Measurements from ENCODE around the gene ETAA1. TPM values are rescaled to one million over a fixed set of nuclear protein-coding genes. Genes with fewer than 3 reads are reported as not detected.
A peak's percentile ranks its signal among the peaks of the same experiment; 100 is the strongest.

The ETAA1 gene
- total RNA-seq (2014; rRNA removed; shearing (Covaris generic)), result 16.0 and 18.6 TPM in 2 replicates
- polyA plus RNA-seq (2016; fragmentation: Nextera tagmentation; extraction: Ambion mirVana), result 8.6 and 9.2 TPM in 2 replicates

- H3K27me3 ChIP-seq (replicated peaks; ENCODE audit: insufficient read depth), result no peaks in the 10 kb centered on the region
- no peaks in the 10 kb centered on the region for H3K9me3 ChIP-seq (ENCODE audit: low read depth)
- peak within 1 kb of the TSS; percentile 94 for H3K4me3 ChIP-seq
- peak; percentile 98 for DNase-seq
- peak within 1 kb of the TSS; percentile 94 for H3K9ac ChIP-seq
- H3K27ac ChIP-seq, result peak within 1 kb of the TSS; percentile 85
- H3K4me1 ChIP-seq (ENCODE audit: insufficient read depth), result peaks cover 62% of the 10 kb centered on the region
- H3F3A ChIP-seq (ENCODE audit: insufficient read depth), result peaks cover 14% of the 10 kb centered on the region
- peaks cover 45% of the 10 kb centered on the region for H3K79me2 ChIP-seq (ENCODE audit: insufficient read depth)
- H2AFZ ChIP-seq, result peak within 1 kb of the TSS; percentile 81
- peak within 1 kb of the TSS; percentile 81 for H3K4me2 ChIP-seq (ENCODE audit: unreplicated experiment)
- WGBS, 2 experiments (ENCODE audit: low coverage in 1 of 2, low lambda C conversion rate in 2 of 2, missing lambda C conversion rate in 2 of 2), result 1 to 2% methylated on average over 61 of the region's 61 CpGs
- H3K9me2 ChIP-seq (ENCODE audit: insufficient read depth), result no peaks in the 10 kb centered on the region
- TF ChIP-seq EZH2phosphoT487 (IDR thresholded peaks at IDR 0.05; ENCODE audit: insufficient read depth, low read depth) (no peak), EZH2 (IDR thresholded peaks at IDR 0.05; ENCODE audit: insufficient read depth, poor library complexity, severe bottlenecking) (no peak)
- H3K36me3 ChIP-seq (ENCODE audit: low read depth), result peaks cover 6% of the 10 kb centered on the region
- in situ Hi-C loops (cut with MboI), result no loop called here
- H4K20me1 ChIP-seq (ENCODE audit: insufficient read depth), result no peaks in the 10 kb centered on the region
Measured at GRCh38 chr2:67397143-67397986, at the start of gene ETAA1. TSS of gene ETAA1 (plus strand) at chr2:67397333. CDS start at chr2:67397449, 116 bp downstream.

- Histone ChIP-seq H3K4me2 (ENCODE audit: unreplicated experiment) (no peak overlapping the region), H2AFZ (no peak overlapping the region), H3K79me2 (ENCODE audit: insufficient read depth) (no peaks in the 10 kb centered on the region), H3F3A (ENCODE audit: insufficient read depth) (no peaks in the 10 kb centered on the region), H3K9ac (no peak overlapping the region), H3K27me3 (replicated peaks; ENCODE audit: insufficient read depth) (no peaks in the 10 kb centered on the region), H3K36me3 (ENCODE audit: low read depth) (no peaks in the 10 kb centered on the region), H4K20me1 (ENCODE audit: insufficient read depth) (no peaks in the 10 kb centered on the region), H3K4me1 (ENCODE audit: insufficient read depth) (no peaks in the 10 kb centered on the region), H3K27ac (no peak overlapping the region), H3K9me3 (ENCODE audit: low read depth) (no peaks in the 10 kb centered on the region), H3K9me2 (ENCODE audit: insufficient read depth) (peaks cover 14% of the 10 kb centered on the region; the same call in 1 of the 2 replicates), H3K4me3 (no peak overlapping the region)
- no peak for DNase-seq
- TF ChIP-seq EZH2phosphoT487 (IDR thresholded peaks at IDR 0.05; ENCODE audit: insufficient read depth, low read depth) (no peak), EZH2 (IDR thresholded peaks at IDR 0.05; ENCODE audit: insufficient read depth, poor library complexity, severe bottlenecking) (no peak)
- in situ Hi-C loops (cut with MboI), result no loop called here
Measured at GRCh38 chr2:67366832-67367412, 30.2 kb upstream of the ETAA1 start.

- Histone ChIP-seq H3K4me3 (no peak overlapping the region), H3K9me2 (ENCODE audit: insufficient read depth) (no peaks in the 10 kb centered on the region), H4K20me1 (ENCODE audit: insufficient read depth) (no peaks in the 10 kb centered on the region), H3K9ac (no peak overlapping the region), H3K79me2 (ENCODE audit: insufficient read depth) (no peaks in the 10 kb centered on the region), H3K9me3 (ENCODE audit: low read depth) (no peaks in the 10 kb centered on the region), H3K27ac (no peak overlapping the region), H3K4me2 (ENCODE audit: unreplicated experiment) (peak overlapping the region; percentile 2), H3K4me1 (ENCODE audit: insufficient read depth) (no peaks in the 10 kb centered on the region), H3K36me3 (ENCODE audit: low read depth) (no peaks in the 10 kb centered on the region), H3F3A (ENCODE audit: insufficient read depth) (no peaks in the 10 kb centered on the region), H3K27me3 (replicated peaks; ENCODE audit: insufficient read depth) (no peaks in the 10 kb centered on the region), H2AFZ (peak overlapping the region; percentile 3; the same call in 1 of the 2 replicates)
- TF ChIP-seq EZH2phosphoT487 (IDR thresholded peaks at IDR 0.05; ENCODE audit: insufficient read depth, low read depth), result no peak
- TF ChIP-seq EZH2 (IDR thresholded peaks at IDR 0.05; ENCODE audit: insufficient read depth, poor library complexity, severe bottlenecking), result no peak
- DNase-seq, result no peak
- WGBS, 2 experiments (ENCODE audit: low coverage in 1 of 2, low lambda C conversion rate in 2 of 2, missing lambda C conversion rate in 2 of 2), result 34 to 45% methylated on average over 2 of the region's 2 CpGs
- in situ Hi-C loops (cut with MboI), result no loop called here
Measured at GRCh38 chr2:67374481-67374880, 22.7 kb upstream of the ETAA1 start.

GRCh38 chr2:67374949-67375348 lies 22.2 kb upstream of the ETAA1 start:
- Histone ChIP-seq H3K27ac (no peak overlapping the region), H3K27me3 (replicated peaks; ENCODE audit: insufficient read depth) (no peaks in the 10 kb centered on the region), H3K9me2 (ENCODE audit: insufficient read depth) (no peaks in the 10 kb centered on the region), H2AFZ (peak overlapping the region; percentile 3; the same call in 1 of the 2 replicates), H3K36me3 (ENCODE audit: low read depth) (no peaks in the 10 kb centered on the region), H3K4me2 (ENCODE audit: unreplicated experiment) (peak overlapping the region; percentile 2), H3F3A (ENCODE audit: insufficient read depth) (no peaks in the 10 kb centered on the region), H3K9me3 (ENCODE audit: low read depth) (no peaks in the 10 kb centered on the region), H3K79me2 (ENCODE audit: insufficient read depth) (no peaks in the 10 kb centered on the region), H3K4me3 (no peak overlapping the region), H4K20me1 (ENCODE audit: insufficient read depth) (no peaks in the 10 kb centered on the region), H3K9ac (no peak overlapping the region), H3K4me1 (ENCODE audit: insufficient read depth) (no peaks in the 10 kb centered on the region)
- DNase-seq, result no peak
- in situ Hi-C loops (cut with MboI), result no loop called here
- no peak for TF ChIP-seq EZH2phosphoT487 (IDR thresholded peaks at IDR 0.05; ENCODE audit: insufficient read depth, low read depth)
- TF ChIP-seq EZH2 (IDR thresholded peaks at IDR 0.05; ENCODE audit: insufficient read depth, poor library complexity, severe bottlenecking), result no peak
- 6 to 20% methylated on average over 1 of the region's 1 CpG for WGBS, 2 experiments (ENCODE audit: low coverage in 1 of 2, low lambda C conversion rate in 2 of 2, missing lambda C conversion rate in 2 of 2)

Measured in GM23248 (cell line).